HG03064 (cell line): ENCODE results near the gene UBC.
"Not testable (repeated sequence)": the region's sequence is repeated elsewhere in the genome, so short reads cannot be mapped to it uniquely, and the experiment has no call there.

Source experiments
- ATAC-seq: cut with Tn5 transposase; IDR thresholded peaks from one replicate; pipeline ENCODE4 v1.9.1; 2021; ENCODE audit warnings: low read depth; ENCODE audit not compliant: unreplicated experiment

Gene UBC

DNA sequence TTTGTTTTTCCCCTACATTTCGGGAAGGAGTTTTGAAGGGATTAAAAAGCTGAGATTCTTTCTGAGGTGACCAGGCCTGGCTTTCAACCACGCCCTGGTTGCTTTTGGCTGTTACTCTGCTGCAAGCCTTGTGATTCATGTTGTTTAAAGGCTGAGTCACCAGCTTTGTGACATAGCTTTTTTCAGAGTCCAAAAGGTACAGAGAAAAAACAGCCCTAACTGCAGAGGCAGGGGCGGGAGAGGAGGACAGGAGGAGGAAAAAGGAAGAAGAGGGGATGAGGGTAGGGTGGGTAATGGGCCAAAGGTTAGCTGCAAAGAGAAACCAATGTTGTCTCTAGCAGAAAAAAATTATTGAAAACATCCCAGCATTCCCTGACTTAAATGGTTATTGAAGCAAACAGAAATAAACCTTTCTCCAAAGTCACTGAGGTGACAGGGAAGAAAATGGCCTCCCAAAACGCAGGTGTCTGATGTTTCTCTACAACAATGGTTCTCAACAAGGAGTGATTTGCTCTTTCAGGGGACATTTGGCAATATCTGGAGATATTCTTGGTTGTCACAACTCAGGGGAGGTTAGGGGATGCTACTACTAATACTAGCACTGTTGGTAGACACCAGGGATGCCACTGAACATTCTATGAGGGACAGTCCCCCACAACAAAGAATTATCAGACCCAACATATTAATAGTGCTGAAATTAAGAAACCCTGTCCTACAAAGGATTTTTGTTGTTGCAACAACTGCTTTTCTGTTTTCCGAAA lies 2.1 kb upstream of the UBC start:
- no peak for ATAC-seq

DNA sequence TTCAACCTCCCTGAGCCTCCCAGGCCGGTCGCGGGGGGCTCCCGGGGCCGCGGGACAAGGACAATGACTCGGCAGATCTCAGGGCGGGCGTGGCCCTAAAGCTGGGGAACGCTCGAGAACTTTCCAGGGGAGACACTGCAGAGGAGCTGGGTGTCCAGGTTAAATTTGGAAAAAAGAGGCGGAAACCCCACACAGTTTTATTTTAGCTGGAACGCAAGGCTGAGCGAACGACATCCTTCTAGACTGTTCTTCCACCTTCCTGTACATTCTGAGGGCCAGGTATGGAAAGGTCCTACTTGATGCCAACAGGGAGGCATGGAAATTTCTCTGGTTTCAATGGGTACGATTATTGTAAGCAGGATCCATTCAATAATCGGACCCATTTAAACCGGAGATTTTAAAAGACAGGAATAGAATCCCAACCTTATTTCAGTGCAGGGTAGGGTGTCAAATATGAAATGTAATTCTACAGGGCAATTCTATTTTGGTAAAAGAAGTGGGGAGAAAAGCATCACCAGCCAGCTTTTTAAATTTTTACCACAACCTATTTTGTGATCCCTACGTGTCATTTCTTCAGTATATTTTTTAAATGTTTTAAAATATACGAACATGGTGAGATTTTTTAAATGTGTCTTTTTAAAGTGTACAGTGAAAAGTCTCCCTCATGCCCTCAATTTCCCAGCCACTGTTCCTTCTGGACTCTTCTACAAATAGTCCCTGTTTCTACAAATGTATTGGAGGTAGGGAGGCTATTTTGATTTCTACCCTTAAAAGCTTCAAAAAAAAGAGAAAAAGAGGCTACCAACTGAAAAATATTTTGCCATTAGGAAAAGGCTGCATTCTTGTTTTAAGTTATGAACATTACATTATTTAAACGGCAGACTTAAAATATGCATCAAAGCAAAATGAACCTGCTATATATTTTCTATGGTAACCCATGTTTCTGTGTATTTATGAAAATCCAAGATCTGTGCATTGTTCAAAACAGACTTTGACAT lies 1.1 kb upstream of the UBC start:
- no peak for ATAC-seq

DNA sequence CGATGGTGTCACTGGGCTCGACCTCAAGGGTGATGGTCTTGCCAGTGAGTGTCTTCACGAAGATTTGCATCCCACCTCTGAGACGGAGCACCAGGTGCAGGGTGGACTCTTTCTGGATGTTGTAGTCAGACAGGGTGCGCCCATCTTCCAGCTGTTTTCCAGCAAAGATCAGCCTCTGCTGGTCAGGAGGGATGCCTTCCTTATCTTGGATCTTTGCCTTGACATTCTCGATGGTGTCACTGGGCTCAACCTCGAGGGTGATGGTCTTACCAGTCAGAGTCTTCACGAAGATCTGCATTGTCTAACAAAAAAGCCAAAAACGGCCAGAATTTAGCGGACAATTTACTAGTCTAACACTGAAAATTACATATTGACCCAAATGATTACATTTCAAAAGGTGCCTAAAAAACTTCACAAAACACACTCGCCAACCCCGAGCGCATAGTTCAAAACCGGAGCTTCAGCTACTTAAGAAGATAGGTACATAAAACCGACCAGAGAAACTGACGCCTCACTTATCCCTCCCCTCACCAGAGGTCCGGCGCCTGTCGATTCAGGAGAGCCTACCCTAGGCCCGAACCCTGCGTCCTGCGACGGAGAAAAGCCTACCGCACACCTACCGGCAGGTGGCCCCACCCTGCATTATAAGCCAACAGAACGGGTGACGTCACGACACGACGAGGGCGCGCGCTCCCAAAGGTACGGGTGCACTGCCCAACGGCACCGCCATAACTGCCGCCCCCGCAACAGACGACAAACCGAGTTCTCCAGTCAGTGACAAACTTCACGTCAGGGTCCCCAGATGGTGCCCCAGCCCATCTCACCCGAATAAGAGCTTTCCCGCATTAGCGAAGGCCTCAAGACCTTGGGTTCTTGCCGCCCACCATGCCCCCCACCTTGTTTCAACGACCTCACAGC lies 717 bp downstream of the UBC start:
- ATAC-seq: no peak

DNA sequence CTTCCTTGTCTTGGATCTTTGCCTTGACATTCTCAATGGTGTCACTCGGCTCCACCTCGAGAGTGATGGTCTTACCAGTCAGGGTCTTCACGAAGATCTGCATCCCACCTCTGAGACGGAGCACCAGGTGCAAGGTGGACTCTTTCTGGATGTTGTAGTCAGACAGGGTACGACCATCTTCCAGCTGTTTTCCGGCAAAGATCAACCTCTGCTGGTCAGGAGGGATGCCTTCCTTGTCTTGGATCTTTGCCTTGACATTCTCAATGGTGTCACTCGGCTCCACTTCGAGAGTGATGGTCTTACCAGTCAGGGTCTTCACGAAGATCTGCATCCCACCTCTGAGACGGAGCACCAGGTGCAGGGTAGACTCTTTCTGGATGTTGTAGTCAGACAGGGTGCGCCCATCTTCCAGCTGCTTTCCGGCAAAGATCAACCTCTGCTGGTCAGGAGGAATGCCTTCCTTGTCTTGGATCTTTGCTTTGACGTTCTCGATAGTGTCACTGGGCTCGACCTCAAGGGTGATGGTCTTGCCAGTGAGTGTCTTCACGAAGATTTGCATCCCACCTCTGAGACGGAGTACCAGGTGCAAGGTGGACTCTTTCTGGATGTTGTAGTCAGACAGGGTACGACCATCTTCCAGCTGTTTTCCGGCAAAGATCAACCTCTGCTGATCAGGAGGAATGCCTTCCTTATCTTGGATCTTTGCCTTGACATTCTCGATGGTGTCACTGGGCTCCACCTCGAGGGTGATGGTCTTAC lies 1.7 kb downstream of the UBC start:
- not testable (repeated sequence) for ATAC-seq

DNA sequence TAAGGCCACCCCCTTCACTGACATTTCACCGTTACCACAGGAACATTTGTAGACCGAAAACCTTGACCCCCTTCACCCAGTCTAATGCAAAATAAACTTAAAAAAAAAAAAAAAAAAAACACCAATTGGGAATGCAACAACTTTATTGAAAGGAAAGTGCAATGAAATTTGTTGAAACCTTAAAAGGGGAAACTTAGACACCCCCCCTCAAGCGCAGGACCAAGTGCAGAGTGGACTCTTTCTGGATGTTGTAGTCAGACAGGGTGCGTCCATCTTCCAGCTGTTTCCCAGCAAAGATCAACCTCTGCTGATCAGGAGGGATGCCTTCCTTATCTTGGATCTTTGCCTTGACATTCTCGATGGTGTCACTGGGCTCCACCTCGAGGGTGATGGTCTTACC lies 2.9 kb downstream of the UBC start:
- ATAC-seq: not testable (repeated sequence)

DNA sequence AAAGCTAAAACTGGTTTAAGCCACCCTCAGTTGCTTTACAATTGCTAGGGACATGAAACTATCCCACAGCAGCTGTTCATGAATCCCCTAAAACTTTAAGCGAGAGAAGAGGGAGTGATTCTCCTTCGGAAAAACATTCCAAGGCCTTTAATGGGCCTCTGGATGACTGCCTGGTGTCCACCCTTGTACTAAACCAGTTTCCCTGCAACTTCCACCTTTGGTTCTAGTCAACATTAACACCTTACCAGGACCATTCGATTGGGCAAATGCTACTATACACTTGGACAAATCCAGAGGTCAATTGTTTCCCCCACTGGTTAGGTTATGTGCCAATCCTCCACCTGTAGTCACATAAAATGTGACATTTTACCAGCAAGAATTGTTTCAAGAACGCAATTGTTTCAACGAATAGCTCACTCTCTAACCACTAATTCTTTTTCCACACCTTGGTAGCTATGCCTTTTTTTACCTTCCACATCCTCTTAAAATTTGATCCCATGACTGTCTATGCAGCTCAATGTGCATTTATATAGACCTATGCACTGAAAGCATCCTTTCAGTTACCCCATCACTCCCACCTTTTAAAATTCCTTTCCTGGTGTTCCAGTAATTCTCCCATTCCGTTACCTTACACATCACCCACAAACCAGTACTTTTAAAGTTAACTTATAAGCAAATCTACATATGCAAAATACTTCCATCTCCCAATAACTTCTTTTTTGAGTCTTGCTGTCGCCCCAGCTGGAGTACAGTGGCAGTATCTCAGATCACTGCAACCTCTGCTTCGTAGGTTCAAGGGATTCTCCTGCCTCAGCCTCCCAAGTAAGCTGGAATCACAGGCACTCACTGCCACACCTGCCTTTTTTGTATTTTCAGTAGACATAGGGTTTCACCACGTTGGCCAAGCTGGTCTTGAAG lies 3.6 kb downstream of the UBC start:
- ATAC-seq: no peak

DNA sequence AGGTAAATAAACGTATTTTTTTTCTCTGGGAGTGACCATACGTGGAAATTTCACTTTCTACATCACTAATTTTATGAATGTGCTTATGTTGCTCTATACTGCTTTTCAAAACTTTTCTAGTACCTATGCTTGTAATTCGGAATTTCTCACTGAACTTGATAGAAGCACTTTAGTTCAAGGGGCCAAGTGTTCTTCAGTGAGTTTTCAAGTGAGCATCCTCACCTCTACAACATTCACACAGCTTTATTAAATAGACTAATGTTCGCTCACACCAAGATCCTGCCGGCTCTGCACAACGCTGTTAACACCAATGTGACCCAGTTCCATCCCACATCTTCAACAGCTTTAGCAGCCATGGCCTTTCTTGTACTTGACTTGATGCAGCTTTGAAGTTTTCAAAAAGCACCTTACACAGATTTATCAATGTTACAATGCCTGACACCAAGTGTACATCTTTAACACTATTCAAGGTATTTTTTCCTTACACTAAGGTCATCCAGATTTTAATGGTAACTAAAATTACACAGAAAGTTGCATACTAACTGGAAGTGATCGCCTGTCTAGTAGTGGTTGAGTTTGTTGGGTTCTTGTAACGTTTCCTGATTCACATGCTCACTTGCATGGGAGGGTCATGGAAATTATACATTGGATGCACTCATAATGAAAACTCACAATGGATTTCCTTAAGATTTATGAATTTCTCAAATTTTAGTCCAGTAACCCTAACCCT lies 4.5 kb downstream of the UBC start:
- no peak for ATAC-seq

DNA sequence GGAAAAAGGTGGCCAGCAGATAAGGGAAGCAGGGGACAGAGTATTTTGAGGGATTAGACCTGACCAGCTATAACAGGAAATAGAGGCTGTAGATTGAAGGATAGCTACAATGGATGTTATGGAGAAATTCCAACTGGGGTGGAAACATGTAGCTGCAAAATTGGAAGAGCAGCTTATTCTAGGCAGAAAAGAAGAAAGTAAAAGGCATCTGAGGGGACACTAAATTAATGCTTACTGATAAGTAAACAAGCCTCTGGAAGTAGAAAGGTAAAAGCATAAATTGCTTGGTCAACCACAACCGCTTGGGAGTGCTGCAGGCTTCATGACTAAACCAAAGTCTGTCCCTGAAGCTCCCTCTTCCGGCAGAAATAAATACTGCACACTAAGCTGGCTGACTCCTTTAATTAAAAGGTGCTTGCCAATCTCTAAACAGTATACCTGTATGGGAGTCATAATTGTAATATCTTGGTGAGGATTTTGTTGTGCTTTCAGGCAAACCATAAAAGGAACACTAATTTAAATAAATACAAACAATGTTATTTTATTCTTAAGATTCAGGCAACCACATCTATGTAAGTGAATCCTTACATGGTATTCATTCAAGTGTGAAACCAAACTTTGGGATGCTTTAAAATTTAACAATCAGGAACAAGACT lies 7.7 kb downstream of the UBC start:
- ATAC-seq: peak; percentile 62

DNA sequence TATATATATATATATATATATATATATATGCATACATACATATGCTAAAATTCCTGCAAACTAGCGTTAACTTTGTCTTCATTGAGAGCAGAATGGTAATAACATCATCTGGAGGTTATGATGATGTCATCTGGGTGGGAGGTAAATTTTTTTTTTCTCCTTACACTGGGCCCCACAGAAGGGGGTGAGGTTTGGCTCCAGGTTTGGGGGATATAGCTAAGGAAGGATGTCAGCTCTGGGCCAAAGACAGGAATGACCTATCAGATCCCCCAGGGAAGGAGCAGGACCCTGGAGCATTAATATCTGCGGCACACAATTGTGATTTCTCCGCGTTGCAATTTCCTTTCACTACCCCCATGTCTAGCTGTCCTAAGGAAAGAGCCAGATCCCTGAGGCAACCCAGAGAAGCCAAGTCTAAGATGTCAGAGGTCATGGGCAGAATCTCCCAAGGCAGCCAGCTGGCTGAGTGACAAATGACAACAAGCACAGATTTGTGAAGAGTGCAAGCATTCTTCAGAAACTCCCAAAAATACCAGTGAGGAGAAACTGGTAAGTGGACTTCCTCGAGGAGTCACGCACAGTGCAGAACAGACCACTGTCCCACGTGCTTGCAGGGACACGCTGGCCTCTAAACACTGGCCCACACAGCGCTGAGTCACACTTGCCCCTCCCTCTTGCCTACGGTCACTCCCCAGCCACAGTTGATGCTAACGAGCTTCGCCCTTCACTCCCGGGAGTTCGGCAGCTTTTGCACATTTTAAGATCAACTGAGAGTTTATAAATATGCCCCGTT lies 9.9 kb downstream of the UBC start:
- ATAC-seq: no peak

DNA sequence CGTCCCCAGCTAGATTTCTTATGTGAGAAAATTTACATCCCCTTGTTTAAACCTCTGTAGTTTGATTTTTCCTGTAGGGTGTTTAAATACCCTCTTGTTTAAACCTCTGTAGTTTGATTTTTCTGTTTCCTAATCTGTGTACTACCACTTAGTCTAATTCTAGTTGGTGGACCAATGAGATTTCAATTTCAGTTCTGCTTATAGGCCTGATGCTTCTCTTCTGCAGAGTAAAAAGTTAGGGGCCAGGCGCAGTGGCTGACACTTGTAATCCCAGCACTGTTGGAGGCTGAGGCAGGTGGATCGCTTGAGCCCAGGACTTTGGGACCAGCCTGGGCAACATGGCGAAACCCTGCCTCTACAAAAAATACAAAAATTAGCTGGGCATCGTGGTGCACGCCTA lies 11.5 kb downstream of the UBC start:
- ATAC-seq: no peak

DNA sequence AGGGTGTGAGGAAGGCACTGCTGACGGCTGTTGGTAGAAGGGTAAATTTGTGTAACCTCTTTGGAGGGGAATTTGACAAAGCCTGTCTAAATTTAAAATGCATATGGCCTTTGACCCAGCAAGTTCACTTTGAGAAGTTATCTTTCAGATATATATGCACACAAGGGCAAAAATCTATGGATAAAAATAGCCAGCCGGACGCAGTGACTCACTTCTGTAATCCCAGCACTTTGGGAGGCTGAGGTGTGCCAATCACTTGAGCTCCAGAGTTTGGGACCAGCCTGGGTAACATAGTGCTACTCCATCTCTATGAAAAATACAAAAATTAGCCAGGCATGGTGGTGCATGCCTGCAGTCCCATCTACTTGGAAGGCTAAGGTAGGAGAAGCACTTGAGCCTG lies 13.4 kb downstream of the UBC start:
- no peak for ATAC-seq

DNA sequence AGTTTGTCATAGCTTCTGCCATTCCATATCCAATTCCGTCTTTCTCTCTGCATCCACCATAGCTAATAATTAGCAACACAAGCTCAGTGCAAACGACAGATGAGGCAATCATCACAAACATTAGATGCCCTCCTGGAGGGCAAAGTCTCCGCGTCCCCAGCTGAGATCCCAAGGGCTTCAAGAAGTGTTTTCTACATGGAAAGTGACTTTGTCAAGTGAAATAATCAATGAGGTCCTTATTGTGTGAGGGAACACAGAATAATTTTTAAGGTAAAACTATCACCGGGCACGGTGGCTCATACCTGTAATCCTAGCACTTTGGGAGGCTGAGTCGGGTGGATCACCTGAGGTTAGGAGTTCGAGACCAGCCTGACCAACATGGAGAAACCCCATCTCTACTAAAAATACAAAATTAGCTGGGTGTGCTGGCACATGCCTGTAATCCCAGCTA lies 14.1 kb downstream of the UBC start:
- ATAC-seq: not testable (repeated sequence)

DNA sequence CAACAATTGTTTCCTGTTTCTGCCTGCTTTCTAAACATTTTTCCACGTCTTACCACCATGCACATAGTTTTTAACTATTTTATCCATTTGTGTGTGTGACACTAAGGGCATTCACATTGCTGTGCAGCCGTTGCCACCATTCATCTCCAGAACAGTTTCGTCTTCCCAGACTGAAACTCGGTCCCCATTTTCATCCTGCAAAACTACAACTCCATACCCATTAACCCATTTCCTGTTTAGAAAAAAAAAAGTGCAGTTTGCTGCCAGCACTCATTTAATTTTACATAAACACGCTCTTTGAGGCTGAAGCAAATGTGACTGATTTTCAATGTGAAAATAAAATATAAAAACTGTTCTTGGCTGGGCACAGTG lies 15.5 kb downstream of the UBC start:
- no peak for ATAC-seq

DNA sequence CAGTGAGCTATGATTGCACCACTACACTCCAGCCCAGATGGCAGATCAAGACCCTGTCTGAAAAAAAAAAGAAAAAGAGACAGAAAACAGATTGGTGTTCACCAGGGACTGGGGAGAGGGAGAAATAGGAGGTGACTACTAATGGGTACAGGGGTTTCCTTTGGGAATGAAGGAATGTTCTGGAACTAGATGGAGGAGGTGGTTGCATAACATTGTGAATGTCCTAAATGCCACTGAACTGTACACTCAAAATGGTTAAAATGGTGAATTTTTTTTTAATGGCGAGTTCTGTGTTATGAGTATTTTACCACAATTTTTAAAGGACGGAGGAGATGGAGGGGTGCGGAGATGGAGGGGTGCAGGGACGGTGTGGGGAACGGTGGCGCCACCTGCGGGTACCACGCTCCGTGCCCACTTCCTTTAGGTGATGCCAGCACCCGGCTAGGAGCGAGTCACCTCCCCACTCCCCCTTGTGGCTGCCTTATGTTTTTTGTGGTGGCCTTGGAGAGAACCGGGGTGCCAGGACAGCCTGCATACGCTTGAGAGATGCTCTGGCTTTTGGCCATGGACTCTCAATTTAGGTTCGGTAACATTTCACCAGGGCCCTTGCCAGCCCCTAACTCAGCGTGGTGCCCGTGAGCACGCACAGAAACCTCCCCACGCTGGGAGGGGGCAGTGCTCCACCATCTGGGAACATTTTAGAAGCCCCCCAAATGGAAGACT lies 16.1 kb downstream of the UBC start:
- no peak for ATAC-seq

DNA sequence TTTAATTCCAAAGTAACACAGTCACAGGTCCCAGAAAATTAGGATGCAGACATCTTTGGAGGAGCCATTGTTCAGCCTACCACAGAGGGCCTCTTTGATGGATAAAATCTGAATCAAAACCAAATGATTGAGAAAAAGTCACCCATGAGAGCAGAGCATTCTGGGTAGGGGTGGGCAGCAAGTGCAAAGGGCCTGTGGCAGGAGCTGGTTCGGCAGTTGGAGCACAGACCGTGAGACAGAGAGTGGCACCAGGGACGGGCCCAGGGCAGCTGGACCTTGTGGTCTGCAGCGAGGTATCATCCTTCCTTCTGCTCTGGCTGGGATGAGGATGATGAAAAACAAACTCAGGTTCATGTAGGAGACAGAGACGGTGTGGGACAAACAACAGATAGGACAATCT lies 18.0 kb downstream of the UBC start:
- no peak for ATAC-seq

DNA sequence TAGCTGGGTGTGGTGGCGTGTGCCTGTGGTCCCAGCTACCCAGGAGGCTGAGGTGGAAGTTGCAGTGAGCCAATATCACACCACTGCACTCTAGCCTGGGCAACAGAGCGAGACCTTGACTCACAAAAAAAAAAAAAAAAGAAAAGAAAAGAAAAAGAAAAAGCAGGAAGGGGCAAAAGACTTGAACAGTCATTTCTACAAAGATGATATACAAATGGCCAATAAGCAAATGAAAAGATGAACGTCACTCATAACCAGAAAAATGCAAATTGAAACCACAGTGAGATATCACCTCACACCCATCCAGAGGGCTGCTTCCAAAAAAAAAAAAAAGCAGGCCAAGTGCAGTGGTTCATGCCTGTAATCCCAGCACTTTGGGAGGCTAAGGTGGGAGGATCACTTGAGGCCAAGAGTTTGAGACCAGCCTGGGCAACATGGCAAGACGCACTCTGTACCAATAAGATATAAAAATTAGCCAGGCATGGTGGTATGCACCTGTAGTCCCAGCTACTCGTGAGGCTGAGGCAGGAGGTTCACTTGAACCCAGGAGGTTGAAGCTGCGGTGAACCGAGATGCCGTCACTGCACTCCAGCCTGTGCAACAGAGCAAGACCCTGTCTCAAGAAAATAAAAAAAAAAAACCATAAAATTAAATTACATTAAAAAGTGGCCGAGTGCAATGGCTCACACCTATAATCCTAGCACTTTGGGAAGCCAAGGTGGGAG lies 20.5 kb downstream of the UBC start:
- ATAC-seq: no peak
